IMR-90 (cell line): ENCODE measurements around the gene MSH2. TPM values are rescaled to one million over a fixed set of nuclear protein-coding genes. Genes with fewer than 3 reads are reported as not detected.

Source experiments
- ATAC-seq: fragments of 200-7000 bp; cut with Tn5 transposase; 2 replicates; pipeline ENCODE4 v1.9.1; 2020; ENCODE audit warnings: low read depth, mild to moderate bottlenecking, moderate library complexity
- BruUV-seq: library from RNA; stranded (reverse); fragments of 400-500 nt; replicated peaks from 2 replicates; lab custom pipeline; 2021; lab: Mats Ljungman, UMichigan
- CTCF ChIA-PET: fragments of 300-600 bp; formaldehyde crosslinking; extraction: SDS; loops from one replicate; lab custom pipeline; 2021; ENCODE audit warnings: antibody characterized with exemption; lab: Yijun Ruan, JAX
- POLR2A ChIA-PET: fragments of 300-600 bp; sonication (Branson Sonifier 250); formaldehyde crosslinking; loops from one replicate; lab custom pipeline; 2022; ENCODE audit warnings: antibody characterized with exemption; ENCODE audit not compliant: unreplicated experiment; lab: Charles Lee
- DNase-seq: peaks from one replicate; pipeline ENCODE4 v3.0.0; 2013
- H2AFZ ChIP-seq: replicated peaks from 2 replicates; pipeline ENCODE3; 2013; ENCODE audit warnings: low read length, mild to moderate bottlenecking; ENCODE audit not compliant: poor library complexity
- H2AK5ac ChIP-seq: 2 replicates; pipeline ENCODE4 v1.6.1; 2013; ENCODE audit warnings: low read depth, low read length, inconsistent platforms
- H2AK9ac ChIP-seq: replicated peaks from 2 replicates; pipeline ENCODE3; 2013; ENCODE audit warnings: mild to moderate bottlenecking, low read depth, low read length, moderate library complexity; ENCODE audit not compliant: poor library complexity
- H2BK120ac ChIP-seq: 2 replicates; pipeline ENCODE4 v1.6.1; 2013; ENCODE audit warnings: low read depth, low read length, inconsistent platforms
- H2BK15ac ChIP-seq: 3 replicates; pipeline ENCODE4 v1.6.1; 2013; ENCODE audit warnings: low read depth, low read length, inconsistent platforms
- H2BK20ac ChIP-seq: 2 replicates; pipeline ENCODE4 v1.6.1; 2013; ENCODE audit warnings: low read depth, mild to moderate bottlenecking, inconsistent platforms, low read length, moderate library complexity
- H2BK5ac ChIP-seq: 2 replicates; pipeline ENCODE4 v1.6.1; 2013; ENCODE audit warnings: mild to moderate bottlenecking, low read depth, low read length, inconsistent platforms; ENCODE audit not compliant: poor library complexity, severe bottlenecking
- H3K14ac ChIP-seq: replicated peaks from 2 replicates; pipeline ENCODE4 v1.6.1; 2013; ENCODE audit warnings: low read depth, low read length, inconsistent platforms
- H3K18ac ChIP-seq: 2 replicates; pipeline ENCODE4 v1.6.1; 2013; ENCODE audit warnings: low read depth, low read length, control low read depth
- H3K23ac ChIP-seq: 2 replicates; pipeline ENCODE4 v1.6.1; 2013; ENCODE audit warnings: low read depth, low read length, inconsistent platforms
- H3K27ac ChIP-seq: 2 replicates; pipeline ENCODE4 v1.5.1; 2013; ENCODE audit warnings: mild to moderate bottlenecking, control low read depth, low read length; ENCODE audit not compliant: insufficient read depth
- H3K27me3 ChIP-seq: 2 replicates; pipeline ENCODE4 v1.6.1; 2013; ENCODE audit warnings: low read length; ENCODE audit not compliant: control insufficient read depth, insufficient read depth
- H3K36me3 ChIP-seq: 2 replicates; pipeline ENCODE4 v1.6.1; 2013; ENCODE audit warnings: low read length, mixed read lengths; ENCODE audit not compliant: control insufficient read depth, insufficient read depth
- H3K4ac ChIP-seq: 2 replicates; pipeline ENCODE4 v1.6.1; 2013; ENCODE audit warnings: low read depth, low read length, inconsistent platforms
- H3K4me1 ChIP-seq: 2 replicates; pipeline ENCODE4 v1.6.1; 2013; ENCODE audit warnings: low read length, mixed read lengths; ENCODE audit not compliant: control insufficient read depth, insufficient read depth
- H3K4me2 ChIP-seq: 2 replicates; pipeline ENCODE4 v1.6.1; 2013; ENCODE audit warnings: low read depth, mild to moderate bottlenecking, control low read depth, low read length, moderate library complexity
- H3K4me3 ChIP-seq: 2 replicates; pipeline ENCODE4 v1.5.1; 2013; ENCODE audit warnings: low read depth, mild to moderate bottlenecking, control low read depth, low read length, moderate library complexity; ENCODE audit not compliant: insufficient read depth
- H3K56ac ChIP-seq: 2 replicates; pipeline ENCODE4 v1.6.1; 2013; ENCODE audit warnings: low read length, inconsistent platforms; ENCODE audit not compliant: insufficient read depth; ENCODE audit errors: extremely low read depth
- H3K79me1 ChIP-seq, 2 experiments: 2 replicates each; pipeline ENCODE4 v1.6.1; 2013; ENCODE audit warnings: low read length in 2 of 2, inconsistent platforms in 1 of 2, low read depth in 1 of 2
- H3K9ac ChIP-seq: 2 replicates; pipeline ENCODE4 v1.6.1; 2013; ENCODE audit warnings: low read depth, low read length, control low read depth
- H3K9me1 ChIP-seq: 2 replicates; pipeline ENCODE4 v1.6.1; 2013; ENCODE audit warnings: low read length, inconsistent platforms; ENCODE audit not compliant: insufficient read depth
- H3K9me3 ChIP-seq: 2 replicates; pipeline ENCODE4 v1.6.1; 2013; ENCODE audit warnings: low read length; ENCODE audit not compliant: control insufficient read depth, insufficient read depth
- H4K20me1 ChIP-seq: 2 replicates; pipeline ENCODE4 v1.6.1; 2013; ENCODE audit warnings: low read length, inconsistent platforms; ENCODE audit not compliant: insufficient read depth
- H4K5ac ChIP-seq: 2 replicates; pipeline ENCODE4 v1.6.1; 2013; ENCODE audit warnings: mild to moderate bottlenecking, low read depth, low read length, control low read depth
- H4K8ac ChIP-seq, 2 experiments: 2 replicates each; pipeline ENCODE4 v1.6.1; 2013; ENCODE audit warnings: low read depth in 2 of 2, low read length in 2 of 2, control low read depth in 1 of 2, inconsistent platforms in 1 of 2
- H4K91ac ChIP-seq: 2 replicates; pipeline ENCODE4 v1.6.1; 2013; ENCODE audit warnings: low read depth, low read length, inconsistent platforms; ENCODE audit not compliant: insufficient read depth
- BHLHE40 ChIP-seq: fragments of 150-350 bp; IDR thresholded peaks from 2 replicates; pipeline ENCODE4 v1.6.1; 2016; ENCODE audit warnings: mild to moderate bottlenecking, low read depth, low read length
- CHD1 ChIP-seq: IDR thresholded peaks from 2 replicates; pipeline ENCODE4 v1.6.1; 2012; ENCODE audit warnings: low read depth, low read length, improper control_type of control experiment
- MAFK ChIP-seq: IDR thresholded peaks from 2 replicates; pipeline ENCODE4 v1.6.1; 2012; ENCODE audit warnings: low read depth, low read length, improper control_type of control experiment
- MAZ ChIP-seq: IDR thresholded peaks from 2 replicates; pipeline ENCODE4 v1.6.1; 2012; ENCODE audit warnings: low read depth, mild to moderate bottlenecking, low read length, improper control_type of control experiment, moderate library complexity, borderline replicate concordance
- MXI1 ChIP-seq: IDR thresholded peaks from 2 replicates; pipeline ENCODE4 v1.6.1; 2012; ENCODE audit warnings: low read depth, mild to moderate bottlenecking, low read length, moderate library complexity, borderline replicate concordance
- NFE2L2 ChIP-seq: fragments of 150-350 bp; IDR thresholded peaks from 2 replicates; pipeline ENCODE4 v1.6.1; 2016; ENCODE audit warnings: low read depth, mild to moderate bottlenecking, low read length
- RAD21 ChIP-seq: IDR thresholded peaks from 2 replicates; pipeline ENCODE4 v1.6.1; 2012; ENCODE audit warnings: low read length, improper control_type of control experiment
- RCOR1 ChIP-seq: IDR thresholded peaks from 2 replicates; pipeline ENCODE4 v1.6.1; 2012; ENCODE audit warnings: mild to moderate bottlenecking, low read length, improper control_type of control experiment; ENCODE audit not compliant: insufficient replicate concordance
- RFX5 ChIP-seq: IDR thresholded peaks from 2 replicates; pipeline ENCODE4 v1.8.0; 2012; ENCODE audit warnings: low read depth, mild to moderate bottlenecking, low read length, moderate library complexity
- SMC3 ChIP-seq: fragments of 150-350 bp; IDR thresholded peaks from 2 replicates; pipeline ENCODE4 v1.6.1; 2016; ENCODE audit warnings: low read depth, mild to moderate bottlenecking, antibody characterized with exemption, low read length, moderate library complexity
- WGBS, 2 experiments: methylation state at CpG; one replicate each; pipeline versions ENCODE4 v1.1.5 to v1.1.7; 2013; ENCODE audit warnings: missing lambda C conversion rate in 2 of 2; ENCODE audit not compliant: insufficient read length in 1 of 2; ENCODE audit errors: extremely low coverage in 2 of 2; 5-methylcytosine and 5-hydroxymethylcytosine counted together
- dilution Hi-C: fragments of 300-500 bp; cut with HindIII; formaldehyde crosslinking; loops from one replicate; pipeline ENCODE4 v1.14.3; 2018; ENCODE audit warnings: low sequenced_read_pairs; ENCODE audit not compliant: unreplicated experiment
- in situ Hi-C: fragments of 300-500 bp; cut with MboI; formaldehyde crosslinking; loops from 3 replicates; pipeline ENCODE4 v1.14.3; 2019; ENCODE audit warnings: low sequenced_read_pairs, inconsistent platforms, mixed read lengths
- intact Hi-C: fragments of 100-400 bp; cut with micrococcal nuclease; formaldehyde crosslinking; loops from 2 replicates; pipeline ENCODE4 v1.10.0; 2022
- polyA plus RNA-seq, 3 experiments: library from polyadenylated mRNA; depleted of rRNA; stranded (reverse); fragments of >200 nt; gene quantifications; 2 replicates each; pipeline ENCODE4 v1.2.3, GENCODE V29; 2012; ENCODE audit warnings: low replicate concordance in 1 of 3
- total RNA-seq: library from RNA; depleted of rRNA; stranded (reverse); fragments of >200 nt; gene quantifications from 2 replicates; pipeline ENCODE4 v1.2.3, GENCODE V29; 2012
- TF ChIP-seq, protein P1 (sequence below): fragments of 150-350 bp; IDR thresholded peaks from 2 replicates; pipeline ENCODE4 v1.6.1; 2017; ENCODE audit warnings: mild to moderate bottlenecking, antibody characterized with exemption, low read length, low read depth
- TF ChIP-seq, protein P2 (sequence below): conservative IDR thresholded peaks from 2 replicates; pipeline ENCODE4 v1.5.1; 2012; ENCODE audit warnings: mild to moderate bottlenecking, low read depth, low read length, improper control_type of control experiment
- TF ChIP-seq, protein P3 (sequence below): fragments of 150-350 bp; IDR thresholded peaks from 2 replicates; pipeline ENCODE4 v1.6.1; 2016; ENCODE audit warnings: low read depth, mild to moderate bottlenecking, low read length, moderate library complexity, borderline replicate concordance

The MSH2 gene
- total and polyA plus RNA-seq, 2 of the 4 experiments (the other 2 are of a cell fraction) = 13.8 to 22.6 TPM

DNA sequence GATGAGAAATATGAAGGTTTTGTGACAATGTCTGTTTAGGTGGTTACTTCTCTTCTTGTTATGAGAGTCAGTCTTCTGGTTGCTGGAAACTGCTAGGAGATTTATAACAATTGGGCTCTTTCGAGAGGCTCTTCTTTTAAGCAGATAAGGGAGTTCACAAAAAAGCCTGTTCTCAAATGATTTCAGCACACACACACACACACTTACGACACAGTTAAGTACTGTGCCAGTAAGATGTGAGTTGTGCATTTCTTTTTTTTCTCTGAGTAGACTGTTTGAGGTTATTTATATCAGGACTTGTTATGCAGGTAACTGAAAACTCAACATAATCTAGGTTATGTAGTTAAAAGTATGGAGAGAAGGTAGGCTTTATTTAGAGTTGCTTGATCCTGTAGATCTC lies 49.8 kb downstream of the MSH2 start:
- no CpG with 5 or more reads among the region's 2 CpGs for WGBS, 2 experiments

More for the DNA sequence above, 49.8 kb downstream of the MSH2 start:
- TF ChIP-seq, protein P1, sequence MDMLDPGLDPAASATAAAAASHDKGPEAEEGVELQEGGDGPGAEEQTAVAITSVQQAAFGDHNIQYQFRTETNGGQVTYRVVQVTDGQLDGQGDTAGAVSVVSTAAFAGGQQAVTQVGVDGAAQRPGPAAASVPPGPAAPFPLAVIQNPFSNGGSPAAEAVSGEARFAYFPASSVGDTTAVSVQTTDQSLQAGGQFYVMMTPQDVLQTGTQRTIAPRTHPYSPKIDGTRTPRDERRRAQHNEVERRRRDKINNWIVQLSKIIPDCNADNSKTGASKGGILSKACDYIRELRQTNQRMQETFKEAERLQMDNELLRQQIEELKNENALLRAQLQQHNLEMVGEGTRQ = no peak
- no peak for TF ChIP-seq SMC3
- no peak for TF ChIP-seq NFE2L2
- no peak for TF ChIP-seq BHLHE40
- TF ChIP-seq MAZ = no peak
- TF ChIP-seq, protein P2, sequence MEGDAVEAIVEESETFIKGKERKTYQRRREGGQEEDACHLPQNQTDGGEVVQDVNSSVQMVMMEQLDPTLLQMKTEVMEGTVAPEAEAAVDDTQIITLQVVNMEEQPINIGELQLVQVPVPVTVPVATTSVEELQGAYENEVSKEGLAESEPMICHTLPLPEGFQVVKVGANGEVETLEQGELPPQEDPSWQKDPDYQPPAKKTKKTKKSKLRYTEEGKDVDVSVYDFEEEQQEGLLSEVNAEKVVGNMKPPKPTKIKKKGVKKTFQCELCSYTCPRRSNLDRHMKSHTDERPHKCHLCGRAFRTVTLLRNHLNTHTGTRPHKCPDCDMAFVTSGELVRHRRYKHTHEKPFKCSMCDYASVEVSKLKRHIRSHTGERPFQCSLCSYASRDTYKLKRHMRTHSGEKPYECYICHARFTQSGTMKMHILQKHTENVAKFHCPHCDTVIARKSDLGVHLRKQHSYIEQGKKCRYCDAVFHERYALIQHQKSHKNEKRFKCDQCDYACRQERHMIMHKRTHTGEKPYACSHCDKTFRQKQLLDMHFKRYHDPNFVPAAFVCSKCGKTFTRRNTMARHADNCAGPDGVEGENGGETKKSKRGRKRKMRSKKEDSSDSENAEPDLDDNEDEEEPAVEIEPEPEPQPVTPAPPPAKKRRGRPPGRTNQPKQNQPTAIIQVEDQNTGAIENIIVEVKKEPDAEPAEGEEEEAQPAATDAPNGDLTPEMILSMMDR = no peak
- TF ChIP-seq, protein P3, sequence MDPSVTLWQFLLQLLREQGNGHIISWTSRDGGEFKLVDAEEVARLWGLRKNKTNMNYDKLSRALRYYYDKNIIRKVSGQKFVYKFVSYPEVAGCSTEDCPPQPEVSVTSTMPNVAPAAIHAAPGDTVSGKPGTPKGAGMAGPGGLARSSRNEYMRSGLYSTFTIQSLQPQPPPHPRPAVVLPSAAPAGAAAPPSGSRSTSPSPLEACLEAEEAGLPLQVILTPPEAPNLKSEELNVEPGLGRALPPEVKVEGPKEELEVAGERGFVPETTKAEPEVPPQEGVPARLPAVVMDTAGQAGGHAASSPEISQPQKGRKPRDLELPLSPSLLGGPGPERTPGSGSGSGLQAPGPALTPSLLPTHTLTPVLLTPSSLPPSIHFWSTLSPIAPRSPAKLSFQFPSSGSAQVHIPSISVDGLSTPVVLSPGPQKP = no peak
- no peak for TF ChIP-seq MAFK
- TF ChIP-seq RAD21 = no peak
- TF ChIP-seq RFX5 = no peak
- no peak for TF ChIP-seq MXI1
- no peak for TF ChIP-seq RCOR1
- no peak for TF ChIP-seq CHD1
- Histone ChIP-seq H3K23ac (no peak overlapping the region), H4K20me1 (no peaks in the 10 kb centered on the region), H2AFZ (no peak overlapping the region), H2BK20ac (no peak overlapping the region), H4K91ac (no peak overlapping the region), H2BK15ac (no peak overlapping the region), H3K4me1 (no peaks in the 10 kb centered on the region), H3K27me3 (no peaks in the 10 kb centered on the region), H2AK9ac (no peak overlapping the region), H3K9me3 (no peaks in the 10 kb centered on the region), H3K9ac (no peak overlapping the region), H4K8ac (no peak overlapping the region), H2AK5ac (no peak overlapping the region), H3K4me2 (no peak overlapping the region), H2BK5ac (no peak overlapping the region), H3K14ac (no peak overlapping the region), H3K79me1 (no peaks in the 10 kb centered on the region; a peak in 1 of 4 replicates), H3K27ac (no peak overlapping the region), H3K36me3 (no peaks in the 10 kb centered on the region), H3K4ac (no peak overlapping the region), H4K5ac (no peak overlapping the region), H3K56ac (no peak overlapping the region), H3K4me3 (no peak overlapping the region), H3K18ac (no peak overlapping the region), H3K9me1 (no peaks in the 10 kb centered on the region), H2BK120ac (no peak overlapping the region)
- intact Hi-C loops = no loop called here
- ChIA-PET CTCF (no interaction called here), POLR2A (no interaction called here)
- dilution Hi-C loops = no loop called here
- no TSS peak for BruUV-seq
- in situ Hi-C loops = no loop called here
- DNase-seq = no peak
- no peak for ATAC-seq
